NCI-H446 treated with DMSO at 0.1 percent for 48 hours (cell line): Measurements from ENCODE around the gene UQCRC1.
"Not testable (repeated sequence)": the region's sequence is repeated elsewhere in the genome, so short reads cannot be mapped to it uniquely, and the experiment has no call there.

Source experiments
- DNase-seq: peaks from one replicate; lab custom pipeline; 2025; lab: John Stamatoyannopoulos, UW

The UQCRC1 gene

GRCh38 chr3:48553886-48554845, 55.3 kb downstream of the UQCRC1 start:
- no peak for DNase-seq

DNA sequence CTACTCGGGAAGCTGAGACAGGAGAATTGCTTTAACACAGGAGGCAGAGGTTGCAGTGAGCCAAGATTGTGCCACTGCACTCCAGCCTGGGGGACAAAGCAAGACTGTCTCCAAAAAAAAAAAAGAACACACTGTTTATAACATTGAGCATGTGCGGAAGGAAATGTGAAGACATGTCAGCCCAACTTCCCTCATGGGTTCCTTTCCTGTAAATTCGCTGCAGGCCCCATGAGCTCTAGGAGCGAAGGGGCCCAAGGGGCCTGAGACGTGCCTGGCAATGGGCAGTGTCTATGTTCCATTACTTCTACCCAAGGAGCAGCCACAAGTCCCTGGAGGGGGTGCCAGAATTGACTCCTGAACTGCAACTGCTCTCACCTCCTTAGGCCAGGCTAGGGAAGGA, 56.1 kb downstream of the UQCRC1 start:
- no peak for DNase-seq

GRCh38 chr3:48552111-48552951, 57.1 kb downstream of the UQCRC1 start:
- DNase-seq = no peak

DNA sequence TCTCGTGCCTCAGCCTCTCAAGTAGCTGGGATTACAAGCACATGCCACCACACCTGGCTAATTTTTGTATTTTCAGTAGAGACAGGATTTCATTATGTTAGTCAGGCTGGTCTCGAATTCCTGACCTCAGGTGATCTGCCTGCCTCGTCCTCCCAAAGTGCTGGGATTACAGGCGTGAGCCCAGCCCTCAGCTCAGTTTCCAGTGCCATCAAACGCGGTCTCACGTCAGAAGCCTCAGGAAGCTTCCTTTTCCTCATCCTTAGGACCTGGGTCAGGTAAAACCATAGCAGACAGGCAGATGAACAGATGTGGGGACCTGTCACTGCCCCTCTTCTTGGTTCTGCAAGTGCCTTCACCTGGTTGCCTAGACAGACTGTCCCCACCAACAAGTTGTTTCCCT, 57.8 kb downstream of the UQCRC1 start:
- not testable (repeated sequence) for DNase-seq
